Stimulated activated naive B cell treated with anti-CD40 and anti-IgM and Interleukin-4, amounts not matched to agents 10 μg/mL and 1 μg/mL and 100 μg/mL, for 72 hours (primary cell): ENCODE results near the gene PLEKHG4B.

Experiments
- ATAC-seq, 2 donors: fragments of 150-1000 bp; cut with Tn5 transposase; replicated peaks; 2 replicates each; pipeline ENCODE4 v1.10.0; 2021; ENCODE audit warnings: moderate library complexity in 1 of 2
- DNase-seq: peaks from one replicate; pipeline ENCODE4 v3.0.0; 2021
- H3K27ac Mint-ChIP-seq: one replicate; pipeline ENCODE4 v1.8.0; 2022; ENCODE audit warnings: mild to moderate bottlenecking, mixed read lengths
- H3K27me3 Mint-ChIP-seq, 2 donors: one replicate each; pipeline ENCODE4 v1.8.0; 2022; ENCODE audit warnings: mixed read lengths in 2 of 2
- H3K36me3 Mint-ChIP-seq, 2 donors: one replicate each; pipeline ENCODE4 v1.8.0; 2022; ENCODE audit warnings: mixed read lengths in 2 of 2, mild to moderate bottlenecking in 1 of 2
- H3K4me1 Mint-ChIP-seq, 2 donors: one replicate each; pipeline ENCODE4 v1.8.0; 2022; ENCODE audit warnings: mixed read lengths in 2 of 2, mild to moderate bottlenecking in 1 of 2
- H3K4me3 Mint-ChIP-seq, 2 donors: one replicate each; pipeline ENCODE4 v1.8.0; 2022; ENCODE audit warnings: mild to moderate bottlenecking in 2 of 2, mixed read lengths in 2 of 2, moderate library complexity in 1 of 2
- H3K9me3 Mint-ChIP-seq, 2 donors: one replicate each; pipeline ENCODE4 v1.8.0; 2022; ENCODE audit warnings: mixed read lengths in 2 of 2, mild to moderate bottlenecking in 1 of 2

The PLEKHG4B gene

GRCh38 chr5:126806-127205 is 34.8 kb downstream of the PLEKHG4B start:
- peaks cover 20 to 21% of the 10 kb centered on the region in 2 donors for H3K9me3 Mint-ChIP-seq
- H3K36me3 Mint-ChIP-seq, result peaks cover 4 to 5% of the 10 kb centered on the region in 2 donors

DNA sequence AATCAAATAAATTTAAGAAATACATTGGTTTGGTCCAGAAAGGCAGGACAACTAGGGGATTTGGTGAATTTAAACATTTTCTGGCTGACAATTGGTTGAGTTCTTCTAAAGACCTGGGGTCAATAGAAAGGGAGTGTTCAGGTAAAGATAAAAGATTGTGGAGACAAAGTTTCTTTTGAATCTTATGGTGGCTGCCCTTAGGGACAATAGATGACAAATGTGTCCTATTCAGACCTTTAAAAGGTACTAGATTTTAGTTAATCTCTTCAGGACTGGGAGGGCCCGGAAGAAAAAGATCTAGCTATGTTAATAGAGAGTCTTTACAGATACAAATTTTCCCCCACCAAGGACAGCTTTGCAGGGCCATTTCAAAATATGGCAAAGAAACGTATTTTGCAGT is 35.9 kb downstream of the PLEKHG4B start:
- DNase-seq (no peak), ATAC-seq (no peak)
- H3K36me3 Mint-ChIP-seq, result peaks cover 4 to 5% of the 10 kb centered on the region in 2 donors
- H3K4me1 Mint-ChIP-seq, result no peaks in the 10 kb centered on the region
- peaks cover 19 to 20% of the 10 kb centered on the region in 2 donors for H3K9me3 Mint-ChIP-seq
- no peak overlapping the region for H3K4me3 Mint-ChIP-seq
- H3K27ac Mint-ChIP-seq, result no peak overlapping the region
- peaks cover 0 to 11% of the 10 kb centered on the region in 2 donors for H3K27me3 Mint-ChIP-seq

More at GRCh38 chr5:126806-127205, 34.8 kb downstream of the PLEKHG4B start:
- Mint-ChIP-seq H3K4me1 (no peaks in the 10 kb centered on the region), H3K4me3 (no peak overlapping the region), H3K27ac (no peak overlapping the region), H3K27me3 (peaks cover 0 to 4% of the 10 kb centered on the region in 2 donors)
- DNase-seq (no peak), ATAC-seq (no peak)

DNA sequence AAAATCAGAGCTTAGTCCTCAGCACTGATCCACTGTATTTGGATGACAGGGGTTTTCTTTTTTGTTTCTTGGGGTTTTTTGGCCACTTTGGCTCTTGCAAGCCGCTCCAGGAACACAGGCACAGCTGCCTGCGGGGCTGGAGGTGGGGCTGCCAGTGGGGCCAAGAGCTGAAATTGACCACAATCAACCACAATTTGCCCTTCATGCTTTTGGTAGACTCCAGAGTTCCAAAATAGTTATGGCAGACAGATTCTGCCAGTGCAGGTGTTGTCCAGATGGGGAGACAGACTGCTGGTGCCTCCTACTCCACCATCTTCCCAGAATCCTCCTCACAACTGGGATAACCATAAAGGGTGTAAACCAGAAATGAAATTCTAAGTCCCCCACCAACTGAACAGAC is 36.5 kb downstream of the PLEKHG4B start:
- H3K4me1 Mint-ChIP-seq, result no peaks in the 10 kb centered on the region
- H3K27me3 Mint-ChIP-seq, result peaks cover 0 to 11% of the 10 kb centered on the region in 2 donors
- ATAC-seq (no peak), DNase-seq (no peak)
- no peak overlapping the region for H3K4me3 Mint-ChIP-seq
- H3K27ac Mint-ChIP-seq, result no peak overlapping the region
- peaks cover 4 to 5% of the 10 kb centered on the region in 2 donors for H3K36me3 Mint-ChIP-seq
- H3K9me3 Mint-ChIP-seq, result peaks cover 19 to 20% of the 10 kb centered on the region in 2 donors

- Mint-ChIP-seq H3K4me1 (no peaks in the 10 kb centered on the region), H3K9me3 (peaks cover 15% of the 10 kb centered on the region in 2 donors), H3K4me3 (no peak overlapping the region), H3K27me3 (peaks cover 0 to 11% of the 10 kb centered on the region in 2 donors), H3K27ac (no peak overlapping the region), H3K36me3 (peaks cover 4 to 5% of the 10 kb centered on the region in 2 donors)
- DNase-seq (no peak), ATAC-seq (no peak)
Measured at GRCh38 chr5:129148-129547, 37.2 kb downstream of the PLEKHG4B start.

GRCh38 chr5:129820-130219 is 37.9 kb downstream of the PLEKHG4B start:
- Mint-ChIP-seq H3K9me3 (peaks cover 10 to 15% of the 10 kb centered on the region in 2 donors), H3K36me3 (peaks cover 4 to 5% of the 10 kb centered on the region in 2 donors), H3K27me3 (peaks cover 0 to 11% of the 10 kb centered on the region in 2 donors), H3K4me1 (no peaks in the 10 kb centered on the region), H3K27ac (peak overlapping the region; percentile 33), H3K4me3 (no peak overlapping the region)
- DNase-seq (no peak), ATAC-seq (no peak)

- Mint-ChIP-seq H3K27me3 (peaks cover 0 to 11% of the 10 kb centered on the region in 2 donors), H3K4me3 (no peak overlapping the region), H3K4me1 (no peaks in the 10 kb centered on the region), H3K27ac (no peak overlapping the region), H3K36me3 (peaks cover 4 to 5% of the 10 kb centered on the region in 2 donors), H3K9me3 (peaks cover 10 to 12% of the 10 kb centered on the region in 2 donors)
- DNase-seq (no peak), ATAC-seq (no peak)
Measured at GRCh38 chr5:130601-131131, 38.7 kb downstream of the PLEKHG4B start.

GRCh38 chr5:136901-137300 is 44.9 kb downstream of the PLEKHG4B start:
- Mint-ChIP-seq H3K27ac (no peak overlapping the region), H3K27me3 (peaks cover 0 to 6% of the 10 kb centered on the region in 2 donors), H3K9me3 (no peaks in the 10 kb centered on the region), H3K4me1 (no peaks in the 10 kb centered on the region), H3K4me3 (no peak overlapping the region), H3K36me3 (no peaks in the 10 kb centered on the region)
- no peak for ATAC-seq
- DNase-seq, result no peak

DNA sequence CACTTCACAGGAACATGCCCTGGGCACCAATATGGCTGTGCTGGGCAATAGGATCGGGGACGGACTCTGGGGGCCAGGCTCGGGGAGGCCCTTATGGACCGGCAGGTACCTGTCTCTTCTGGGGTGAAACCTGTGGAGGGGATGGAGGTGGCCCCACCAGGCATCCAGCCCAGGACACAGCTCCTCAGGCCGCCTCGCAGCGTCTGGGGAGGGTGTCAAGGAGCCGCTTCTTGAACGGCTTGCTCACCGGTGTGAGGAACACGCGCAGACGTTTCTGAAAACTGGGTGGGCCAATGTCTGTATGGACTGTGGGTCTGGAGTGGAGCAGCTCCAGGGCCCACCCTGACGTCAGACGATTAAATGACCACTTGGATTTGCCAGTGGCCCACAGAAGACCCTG is 45.8 kb downstream of the PLEKHG4B start:
- H3K4me1 Mint-ChIP-seq, result no peaks in the 10 kb centered on the region
- DNase-seq, result no peak
- no peak overlapping the region for H3K4me3 Mint-ChIP-seq
- peaks cover 0 to 7% of the 10 kb centered on the region in 2 donors for H3K27me3 Mint-ChIP-seq
- no peak overlapping the region for H3K27ac Mint-ChIP-seq
- H3K36me3 Mint-ChIP-seq, result no peaks in the 10 kb centered on the region
- no peak for ATAC-seq
- no peaks in the 10 kb centered on the region for H3K9me3 Mint-ChIP-seq

DNA sequence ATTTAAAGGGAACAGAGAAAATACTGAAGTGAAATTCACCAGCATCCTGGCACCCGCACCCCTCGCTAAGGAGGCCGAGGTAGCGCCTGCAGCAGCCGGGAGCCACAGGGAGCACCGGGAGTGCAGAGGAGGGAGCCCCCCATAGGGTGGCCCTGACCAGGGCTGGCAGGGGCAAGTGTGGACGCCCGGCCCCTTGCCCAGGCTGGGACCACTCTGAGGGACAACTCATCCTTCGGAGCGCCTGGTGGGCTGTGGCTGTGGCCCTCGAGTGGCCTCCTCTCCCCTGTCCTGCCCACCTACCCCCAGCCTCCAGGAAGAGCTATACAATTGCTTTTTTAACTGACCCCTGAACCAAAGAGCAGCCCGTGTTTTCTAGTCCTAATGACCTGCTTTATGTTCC is 47.0 kb downstream of the PLEKHG4B start:
- H3K36me3 Mint-ChIP-seq, result no peaks in the 10 kb centered on the region
- H3K9me3 Mint-ChIP-seq, result no peaks in the 10 kb centered on the region
- ATAC-seq (no peak), DNase-seq (no peak)
- H3K27me3 Mint-ChIP-seq, result peaks cover 0 to 5% of the 10 kb centered on the region in 2 donors
- no peaks in the 10 kb centered on the region for H3K4me1 Mint-ChIP-seq
- H3K4me3 Mint-ChIP-seq, result no peak overlapping the region
- no peak overlapping the region for H3K27ac Mint-ChIP-seq

GRCh38 chr5:139579-140442 is 47.8 kb downstream of the PLEKHG4B start:
- DNase-seq (no peak), ATAC-seq (no peak)
- Mint-ChIP-seq H3K27ac (no peak overlapping the region), H3K27me3 (peaks cover 0 to 5% of the 10 kb centered on the region in 2 donors), H3K9me3 (no peaks in the 10 kb centered on the region), H3K4me3 (no peak overlapping the region), H3K36me3 (no peaks in the 10 kb centered on the region), H3K4me1 (no peaks in the 10 kb centered on the region)

DNA sequence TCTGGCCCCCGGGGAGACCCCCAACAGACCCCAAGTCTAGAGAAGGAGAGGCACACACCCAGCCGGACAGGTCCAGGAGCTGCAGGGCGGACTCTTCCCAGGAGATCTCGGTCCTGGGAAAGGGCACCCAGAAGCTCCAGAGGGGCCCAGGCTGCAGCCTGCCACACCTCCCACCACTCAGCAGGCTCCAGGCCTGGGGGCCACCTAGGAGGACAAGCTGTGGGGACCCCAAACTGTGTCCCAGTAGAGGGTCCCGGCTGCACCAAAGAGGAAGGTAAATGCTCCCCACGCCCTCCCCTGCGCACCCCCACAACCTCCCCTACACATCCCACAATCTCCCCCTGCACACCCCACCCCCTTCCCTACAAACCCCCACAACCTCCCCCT is 48.5 kb downstream of the PLEKHG4B start:
- Mint-ChIP-seq H3K4me3 (no peak overlapping the region), H3K4me1 (no peaks in the 10 kb centered on the region), H3K27ac (no peak overlapping the region), H3K27me3 (peaks cover 0 to 5% of the 10 kb centered on the region in 2 donors), H3K36me3 (peaks cover 0 to under 1% of the 10 kb centered on the region in 2 donors), H3K9me3 (peaks cover 0 to under 1% of the 10 kb centered on the region in 2 donors)
- DNase-seq, result no peak
- ATAC-seq, result no peak

DNA sequence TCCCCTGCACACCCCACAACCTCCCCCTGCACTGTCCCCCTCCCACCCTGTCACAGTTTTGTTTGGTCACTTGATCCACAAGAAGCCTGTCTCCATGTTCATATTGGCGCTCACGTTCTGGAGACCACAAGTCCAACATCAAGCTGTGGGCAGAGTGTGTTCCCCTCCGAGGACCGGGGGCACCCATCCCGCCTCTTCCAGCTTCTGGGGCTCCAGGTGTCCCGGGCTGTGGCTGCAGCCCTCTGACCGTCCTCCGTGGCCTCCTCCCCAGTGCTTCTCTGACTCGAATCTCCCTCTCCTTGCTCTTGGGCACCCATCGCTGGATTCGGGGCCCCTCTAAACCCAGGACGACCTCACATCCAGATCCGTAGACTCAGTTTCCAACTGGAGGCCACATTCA is 49.2 kb downstream of the PLEKHG4B start:
- ATAC-seq (no peak), DNase-seq (no peak)
- H3K27ac Mint-ChIP-seq, result no peak overlapping the region
- peaks cover 0 to 2% of the 10 kb centered on the region in 2 donors for H3K9me3 Mint-ChIP-seq
- H3K4me3 Mint-ChIP-seq, result no peak overlapping the region
- H3K27me3 Mint-ChIP-seq, result peaks cover 0 to 5% of the 10 kb centered on the region in 2 donors
- no peaks in the 10 kb centered on the region for H3K4me1 Mint-ChIP-seq
- H3K36me3 Mint-ChIP-seq, result peaks cover 0 to 2% of the 10 kb centered on the region in 2 donors

DNA sequence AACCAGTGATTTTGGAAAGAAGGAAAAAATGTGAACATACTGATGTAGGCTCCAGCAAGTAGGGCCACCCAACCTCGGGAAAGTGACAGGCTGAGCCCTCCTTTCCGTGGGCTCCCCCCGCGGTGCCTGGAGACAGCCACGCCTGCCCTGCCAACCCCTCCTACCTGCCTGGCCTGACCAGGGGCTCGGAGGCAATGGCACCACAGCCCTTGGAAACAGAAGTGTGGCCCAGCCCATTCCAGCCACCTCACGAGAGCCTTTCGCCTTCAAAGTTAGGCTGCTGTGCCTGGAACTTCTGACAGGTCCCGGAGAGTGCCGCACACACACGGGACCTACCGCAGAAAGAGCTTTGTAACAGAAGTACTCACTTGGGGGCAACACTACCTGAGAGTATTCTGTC is 49.8 kb downstream of the PLEKHG4B start:
- Mint-ChIP-seq H3K4me3 (no peak overlapping the region), H3K9me3 (peaks cover 3 to 4% of the 10 kb centered on the region in 2 donors), H3K4me1 (no peaks in the 10 kb centered on the region), H3K36me3 (peaks cover 2 to 3% of the 10 kb centered on the region in 2 donors), H3K27me3 (peaks cover 0 to 11% of the 10 kb centered on the region in 2 donors), H3K27ac (no peak overlapping the region)
- DNase-seq (no peak), ATAC-seq (no peak)

DNA sequence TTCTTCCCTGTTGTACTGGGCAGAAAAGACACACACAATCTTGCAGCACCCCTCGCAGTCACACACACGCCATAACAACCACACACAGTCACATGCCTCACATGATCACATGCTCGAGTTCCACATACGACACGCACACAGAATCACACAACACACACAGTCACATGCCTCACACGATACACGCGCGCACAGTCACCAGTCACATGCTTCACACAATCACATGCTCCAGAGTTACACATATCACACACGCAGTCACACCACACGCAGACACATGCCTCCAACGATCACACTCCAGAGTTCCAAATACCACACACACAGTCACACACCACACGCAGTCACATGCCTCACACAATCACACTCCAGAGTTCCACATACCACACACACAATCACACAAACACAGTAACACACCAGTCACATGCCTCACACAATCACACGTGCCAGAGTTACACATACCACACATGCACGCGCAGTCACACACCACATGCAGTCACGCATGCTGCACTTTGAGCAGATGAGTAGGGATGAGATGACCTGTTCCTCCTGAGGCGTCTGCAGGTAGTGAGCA is 50.4 kb downstream of the PLEKHG4B start:
- DNase-seq (no peak), ATAC-seq (no peak)
- peaks cover 5 to 7% of the 10 kb centered on the region in 2 donors for H3K36me3 Mint-ChIP-seq
- H3K27me3 Mint-ChIP-seq, result peaks cover 0 to 13% of the 10 kb centered on the region in 2 donors
- H3K4me3 Mint-ChIP-seq, result no peak overlapping the region
- no peak overlapping the region for H3K27ac Mint-ChIP-seq
- peaks cover 9% of the 10 kb centered on the region in 2 donors for H3K9me3 Mint-ChIP-seq
- H3K4me1 Mint-ChIP-seq, result no peaks in the 10 kb centered on the region
